GM18519 (cell line): ENCODE measurements around the gene SLC6A2.

ENCODE experiments used
- ATAC-seq: cut with Tn5 transposase; IDR thresholded peaks from one replicate; pipeline ENCODE4 v1.9.1; 2021; ENCODE audit warnings: mild to moderate bottlenecking, moderate library complexity; ENCODE audit not compliant: unreplicated experiment, low FRiP score

Gene SLC6A2

DNA sequence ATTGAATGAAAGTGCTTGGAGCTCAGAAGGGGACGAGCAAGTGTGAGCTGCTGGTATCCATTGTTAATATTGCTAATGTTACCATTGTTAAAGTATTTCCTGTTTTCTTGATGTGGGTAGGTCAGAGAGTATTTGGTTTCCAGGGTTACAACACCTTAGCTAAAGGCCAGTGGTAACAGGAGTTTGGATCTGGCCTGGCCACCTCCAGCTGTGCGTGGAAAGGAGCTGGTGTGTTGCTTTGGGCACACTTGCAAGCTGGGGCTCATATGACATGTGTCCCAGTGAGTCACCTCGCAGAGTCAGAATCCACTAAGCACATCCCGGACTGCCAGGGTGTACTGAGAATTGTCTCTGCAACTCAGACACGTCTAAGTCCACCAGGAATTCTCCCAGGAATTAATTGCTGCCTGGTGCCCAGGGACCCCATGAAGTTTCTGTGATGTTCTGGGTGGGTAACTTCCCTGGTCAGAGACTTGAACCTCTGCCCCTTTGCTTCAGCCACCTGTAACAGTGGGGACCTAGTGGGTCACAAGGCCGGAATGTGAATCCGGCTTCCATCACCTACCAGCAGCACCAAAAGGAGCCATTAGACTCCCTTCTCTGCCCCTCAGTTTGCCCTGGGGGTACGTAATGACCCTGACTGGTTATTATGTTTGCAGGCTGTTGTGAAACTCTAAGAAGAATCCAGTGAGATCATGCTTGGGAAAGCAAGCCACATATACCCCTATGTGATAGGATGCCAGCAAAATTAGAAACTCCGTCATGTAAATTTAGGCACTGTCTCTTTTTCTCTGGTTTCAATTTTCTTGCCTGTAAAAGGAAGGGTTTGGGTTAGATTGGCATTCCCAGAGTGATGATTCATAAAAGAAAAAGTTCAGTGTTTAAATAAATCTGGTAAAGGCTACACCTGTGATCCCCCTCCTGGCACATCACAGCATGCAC lies 12.8 kb downstream of the SLC6A2 start:
- no peak for ATAC-seq

GRCh38 chr16:55671206-55671973 lies 15.6 kb downstream of the SLC6A2 start:
- ATAC-seq, result no peak

GRCh38 chr16:55671974-55672280 lies 16.1 kb downstream of the SLC6A2 start:
- no peak for ATAC-seq

GRCh38 chr16:55672471-55672870 lies 16.7 kb downstream of the SLC6A2 start:
- no peak for ATAC-seq

DNA sequence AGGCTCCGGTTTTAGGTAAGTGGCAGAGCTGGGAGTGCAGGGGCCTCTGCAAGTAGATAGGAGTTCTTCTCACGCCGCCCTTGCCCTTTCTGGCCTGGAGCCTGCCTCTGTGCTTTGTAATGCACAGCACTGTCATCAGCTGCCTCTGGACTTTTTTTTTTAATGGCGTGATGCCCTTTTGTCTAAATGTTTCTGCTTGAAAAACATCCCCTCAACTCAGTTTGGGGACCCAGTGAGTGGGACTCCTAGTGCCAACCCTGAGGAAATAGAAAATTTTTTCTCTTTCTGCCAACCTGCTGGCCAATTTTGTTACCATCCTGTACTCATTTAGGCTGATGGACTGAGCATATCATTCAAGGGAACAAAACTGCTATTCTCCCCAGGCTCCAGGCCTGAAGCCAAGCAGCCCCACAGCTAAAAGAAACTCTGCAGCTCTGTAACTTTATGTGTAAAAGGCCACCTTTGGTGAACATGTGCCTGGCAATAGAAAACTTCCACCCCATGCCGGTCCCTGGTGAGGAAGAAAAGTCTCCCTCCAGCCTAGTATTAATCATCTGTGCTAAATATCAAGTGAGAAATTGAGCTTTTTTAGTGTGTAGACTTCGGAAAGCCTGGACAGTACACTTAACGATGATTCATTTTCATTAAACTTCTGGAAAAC lies 22.5 kb downstream of the SLC6A2 start:
- no peak for ATAC-seq

DNA sequence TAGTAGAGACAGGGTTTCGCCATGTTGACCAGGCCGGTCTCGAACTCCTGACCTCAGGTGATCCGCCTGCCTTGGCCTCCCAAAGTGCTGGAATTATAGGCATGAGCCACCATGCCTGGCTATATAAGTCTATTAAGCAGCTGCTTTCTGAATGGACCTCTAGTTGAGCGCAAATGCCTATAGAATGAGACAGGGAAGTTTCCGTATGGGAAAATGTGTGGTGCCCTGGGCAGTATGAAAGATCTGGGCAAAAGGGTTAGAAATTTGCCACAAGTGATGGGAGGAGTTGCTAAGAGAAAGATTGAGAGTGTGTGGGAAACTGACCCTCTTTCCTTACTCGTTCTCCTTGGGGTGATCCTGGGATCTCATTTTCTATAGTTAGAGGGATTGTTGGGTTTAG lies 26.3 kb downstream of the SLC6A2 start:
- ATAC-seq, result no peak

GRCh38 chr16:55685973-55686372 lies 30.2 kb downstream of the SLC6A2 start:
- ATAC-seq, result no peak

DNA sequence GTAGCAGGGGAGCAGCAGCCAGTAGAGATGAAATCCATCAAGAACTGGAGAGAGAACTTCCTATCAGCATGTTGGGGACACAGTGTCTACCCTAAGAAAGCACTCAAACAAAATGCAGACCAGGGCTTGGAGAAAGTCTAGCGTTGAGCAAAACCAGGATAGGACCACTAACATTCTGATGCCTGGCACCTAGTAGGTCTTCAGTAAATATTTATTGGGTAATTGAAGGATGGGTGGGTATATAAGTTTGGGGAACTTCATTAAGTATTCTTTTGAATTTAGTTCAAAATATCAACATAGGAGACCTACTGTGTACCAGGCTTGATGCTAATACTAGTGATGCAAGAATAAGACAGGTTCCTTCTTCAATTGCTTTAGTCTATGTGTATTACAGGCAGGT lies 30.9 kb downstream of the SLC6A2 start:
- no peak for ATAC-seq

DNA sequence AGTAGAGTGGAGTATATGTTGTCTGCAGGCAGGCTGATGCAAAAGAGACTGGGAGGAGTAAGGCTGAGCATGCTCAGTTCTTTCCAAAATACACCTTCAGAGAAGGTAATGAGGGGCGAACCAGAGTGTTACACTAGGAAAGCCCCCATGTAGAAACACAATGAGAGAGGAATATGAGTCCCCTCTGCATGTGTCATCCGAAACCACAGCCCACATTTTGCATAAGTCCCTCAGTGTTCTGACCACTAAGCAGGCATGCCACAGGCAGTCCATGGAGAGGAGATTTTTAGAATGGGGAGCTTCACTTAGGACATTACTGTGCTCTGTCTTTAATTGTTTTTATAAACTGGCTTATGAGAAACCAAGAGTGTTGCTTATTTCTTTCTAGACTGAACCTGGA lies 32.0 kb downstream of the SLC6A2 start:
- no peak for ATAC-seq

DNA sequence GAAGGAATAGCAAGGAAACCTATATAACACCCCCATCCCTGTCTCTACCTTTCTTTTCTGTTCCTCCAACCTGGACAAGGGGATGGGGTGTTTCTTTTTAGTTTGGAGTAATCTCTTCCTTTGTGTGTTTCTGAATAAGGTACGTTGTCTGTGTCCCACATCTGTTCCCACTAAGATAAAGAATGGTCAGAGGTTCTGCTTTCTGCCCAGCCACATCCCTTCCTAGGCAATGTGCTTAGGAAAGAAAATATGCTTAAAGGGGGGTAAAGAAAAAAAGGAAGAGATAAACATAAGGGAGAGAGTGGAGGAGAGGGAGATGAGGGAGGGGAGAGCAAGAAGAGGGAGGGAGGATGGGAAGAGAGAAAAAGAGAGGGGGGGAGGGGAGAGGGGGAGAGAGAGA lies 35.1 kb downstream of the SLC6A2 start:
- ATAC-seq, result no peak

DNA sequence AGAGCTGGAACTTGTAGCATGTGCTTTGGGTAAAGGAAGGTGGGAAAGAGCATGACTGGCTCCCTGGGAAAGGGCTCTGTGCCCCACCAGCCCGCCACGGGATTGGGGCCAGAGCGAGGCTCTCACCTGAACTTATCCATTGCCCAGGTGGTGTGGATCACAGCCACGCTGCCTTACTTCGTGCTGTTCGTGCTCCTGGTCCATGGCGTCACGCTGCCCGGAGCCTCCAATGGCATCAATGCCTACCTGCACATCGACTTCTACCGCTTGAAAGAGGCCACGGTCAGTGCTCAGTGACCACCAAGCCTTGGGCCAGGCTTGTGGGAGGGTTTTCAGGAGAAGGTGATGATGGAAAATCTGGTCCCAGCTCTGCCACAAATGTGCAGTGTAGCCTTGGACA lies 36.0 kb downstream of the SLC6A2 start:
- ATAC-seq, result no peak

- no peak for ATAC-seq
These were observed 39.8 kb downstream of the SLC6A2 start for GRCh38 chr16:55695595-55695994.

GRCh38 chr16:55697867-55698266 lies 42.1 kb downstream of the SLC6A2 start:
- no peak for ATAC-seq

DNA sequence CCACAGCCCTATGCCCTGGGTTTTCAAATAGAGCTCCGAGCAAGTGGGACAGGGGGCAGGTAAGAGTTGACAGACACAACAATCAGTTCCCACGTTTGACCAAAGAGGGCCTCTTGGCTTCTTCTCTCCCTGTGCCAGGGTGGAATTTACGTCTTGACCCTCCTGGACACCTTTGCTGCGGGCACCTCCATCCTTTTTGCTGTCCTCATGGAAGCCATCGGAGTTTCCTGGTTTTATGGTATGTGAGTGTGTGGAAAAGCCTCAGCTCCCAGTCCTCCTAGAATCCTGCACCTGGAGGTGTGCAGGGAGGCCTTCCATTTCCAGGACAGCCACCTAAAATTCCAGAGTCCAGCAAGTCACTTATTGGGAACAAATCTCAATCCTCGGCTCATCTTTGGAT lies 42.5 kb downstream of the SLC6A2 start:
- no peak for ATAC-seq

GRCh38 chr16:55698946-55699345 lies 43.2 kb downstream of the SLC6A2 start:
- ATAC-seq, result no peak

DNA sequence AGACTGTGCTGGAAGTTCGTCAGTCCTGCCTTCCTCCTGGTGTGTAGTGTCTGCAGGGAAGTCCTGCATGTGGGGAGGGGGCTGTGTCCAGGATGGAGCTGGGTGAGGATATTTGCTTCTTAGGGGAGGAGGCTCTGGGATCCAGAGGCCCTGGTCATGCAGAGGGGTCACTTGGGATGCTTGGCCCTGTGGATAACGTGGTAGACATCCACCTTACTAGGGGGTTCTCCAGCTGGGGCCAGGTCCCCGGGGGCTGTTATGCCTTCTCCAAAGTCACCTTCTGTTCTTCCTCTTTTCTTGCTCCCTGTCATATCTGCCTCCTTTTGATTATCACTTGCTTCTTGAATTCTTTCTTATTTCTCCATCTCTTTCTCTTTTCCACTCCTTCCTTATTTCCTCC lies 43.8 kb downstream of the SLC6A2 start:
- no peak for ATAC-seq

GRCh38 chr16:55700067-55700466 lies 44.3 kb downstream of the SLC6A2 start:
- ATAC-seq, result no peak

- ATAC-seq, result no peak
These were observed 45.2 kb downstream of the SLC6A2 start for GRCh38 chr16:55700961-55701360.

- ATAC-seq, result peak; percentile 68
These were observed 45.9 kb downstream of the SLC6A2 start for GRCh38 chr16:55701442-55702319.
